ENCODE data around the gene RTN1.
"Not testable (repeated sequence)": the region's sequence is repeated elsewhere in the genome, so short reads cannot be mapped to it uniquely, and the experiment has no call there.

DNA sequence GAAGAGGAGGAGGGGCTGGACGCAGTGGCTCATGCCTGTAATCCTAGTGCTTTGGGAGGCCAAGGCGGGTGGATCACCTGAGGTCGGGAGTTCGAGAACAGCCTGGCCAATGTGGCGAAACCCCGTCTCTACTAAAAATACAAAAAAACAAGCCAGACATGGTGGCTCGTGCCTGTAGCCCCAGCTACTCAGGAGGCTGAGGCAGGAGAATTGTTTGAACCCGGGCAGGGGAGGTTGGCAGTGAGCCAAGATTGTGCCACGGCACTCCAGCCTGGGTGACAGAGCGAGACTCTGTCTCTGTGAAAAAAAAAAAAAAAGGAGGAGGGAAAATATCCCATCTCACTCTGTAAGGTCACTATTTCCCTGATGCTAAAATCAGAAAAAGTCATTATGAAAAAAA is 216.4 kb downstream of the RTN1 start:
- not testable (repeated sequence) for TF ChIP-seq EP300 (conservative IDR thresholded peaks at IDR 0.05; ENCODE audit: poor library complexity, severe bottlenecking); EZH2 (IDR thresholded peaks at IDR 0.05; ENCODE audit: borderline replicate concordance, insufficient read depth, low read length, poor library complexity, severe bottlenecking); CTCF (IDR thresholded peaks at IDR 0.05; ENCODE audit: poor library complexity, severe bottlenecking); POLR2AphosphoS5 (IDR thresholded peaks at IDR 0.05); TAF1 (IDR thresholded peaks at IDR 0.05; ENCODE audit: low read depth); RAD21 (conservative IDR thresholded peaks at IDR 0.05); MXI1 (conservative IDR thresholded peaks at IDR 0.05; ENCODE audit: poor library complexity, severe bottlenecking); SMC3 (conservative IDR thresholded peaks at IDR 0.05; ENCODE audit: poor library complexity)
- TF ChIP-seq, protein P1, sequence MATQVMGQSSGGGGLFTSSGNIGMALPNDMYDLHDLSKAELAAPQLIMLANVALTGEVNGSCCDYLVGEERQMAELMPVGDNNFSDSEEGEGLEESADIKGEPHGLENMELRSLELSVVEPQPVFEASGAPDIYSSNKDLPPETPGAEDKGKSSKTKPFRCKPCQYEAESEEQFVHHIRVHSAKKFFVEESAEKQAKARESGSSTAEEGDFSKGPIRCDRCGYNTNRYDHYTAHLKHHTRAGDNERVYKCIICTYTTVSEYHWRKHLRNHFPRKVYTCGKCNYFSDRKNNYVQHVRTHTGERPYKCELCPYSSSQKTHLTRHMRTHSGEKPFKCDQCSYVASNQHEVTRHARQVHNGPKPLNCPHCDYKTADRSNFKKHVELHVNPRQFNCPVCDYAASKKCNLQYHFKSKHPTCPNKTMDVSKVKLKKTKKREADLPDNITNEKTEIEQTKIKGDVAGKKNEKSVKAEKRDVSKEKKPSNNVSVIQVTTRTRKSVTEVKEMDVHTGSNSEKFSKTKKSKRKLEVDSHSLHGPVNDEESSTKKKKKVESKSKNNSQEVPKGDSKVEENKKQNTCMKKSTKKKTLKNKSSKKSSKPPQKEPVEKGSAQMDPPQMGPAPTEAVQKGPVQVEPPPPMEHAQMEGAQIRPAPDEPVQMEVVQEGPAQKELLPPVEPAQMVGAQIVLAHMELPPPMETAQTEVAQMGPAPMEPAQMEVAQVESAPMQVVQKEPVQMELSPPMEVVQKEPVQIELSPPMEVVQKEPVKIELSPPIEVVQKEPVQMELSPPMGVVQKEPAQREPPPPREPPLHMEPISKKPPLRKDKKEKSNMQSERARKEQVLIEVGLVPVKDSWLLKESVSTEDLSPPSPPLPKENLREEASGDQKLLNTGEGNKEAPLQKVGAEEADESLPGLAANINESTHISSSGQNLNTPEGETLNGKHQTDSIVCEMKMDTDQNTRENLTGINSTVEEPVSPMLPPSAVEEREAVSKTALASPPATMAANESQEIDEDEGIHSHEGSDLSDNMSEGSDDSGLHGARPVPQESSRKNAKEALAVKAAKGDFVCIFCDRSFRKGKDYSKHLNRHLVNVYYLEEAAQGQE (IDR thresholded peaks at IDR 0.05; ENCODE audit: borderline replicate concordance), result not testable (repeated sequence)

All from neural cell (in vitro differentiated cells).